ENCODE data around the gene FANCC. TPM values are rescaled to one million over a fixed set of nuclear protein-coding genes. Genes with fewer than 3 reads are reported as not detected.

FANCC gene
- total and polyA plus RNA-seq, 2 of the 4 experiments (the other 2 are of a cell fraction): 4.7 to 6.3 TPM

DNA sequence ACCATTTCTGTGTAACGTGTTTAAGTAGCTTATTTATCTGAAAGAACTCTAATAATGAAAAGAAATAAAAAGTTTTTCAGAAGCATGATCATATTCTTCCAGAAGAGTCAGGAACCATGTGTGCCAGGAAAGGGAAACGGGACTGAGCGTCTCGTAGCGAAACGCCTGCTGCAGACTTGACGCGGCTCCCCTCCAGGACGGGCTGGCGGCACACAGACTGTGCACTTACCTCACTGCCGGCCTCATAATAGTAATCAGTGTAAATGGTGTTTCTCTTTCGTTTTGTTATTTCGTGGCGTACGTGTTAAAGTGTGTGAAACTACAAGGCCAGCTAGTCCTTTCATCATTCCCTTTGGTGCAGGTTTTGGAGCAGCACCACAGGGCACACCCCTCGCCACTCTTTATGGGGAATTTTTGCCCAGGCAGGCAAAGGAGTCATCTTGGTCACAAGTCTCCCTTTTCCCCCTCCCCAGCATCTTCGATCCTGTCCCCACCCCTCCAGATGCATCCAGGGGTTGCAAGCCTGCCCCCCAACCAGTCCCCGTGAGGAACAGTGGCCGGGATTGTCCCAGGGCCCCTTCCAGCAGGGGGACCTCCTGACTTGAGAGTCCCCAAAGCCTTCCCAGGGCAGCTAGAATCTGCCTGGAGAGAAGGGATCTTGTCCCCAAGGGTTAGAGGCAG lies 233.1 kb downstream of the FANCC start:
- no peak overlapping the region for H2BK20ac ChIP-seq (ENCODE audit: low read depth, low read length)
- H3K9me3 ChIP-seq (ENCODE audit: control insufficient read depth, insufficient read depth, low read length): no peaks in the 10 kb centered on the region
- H2BK15ac ChIP-seq (ENCODE audit: low read depth, low read length): no peak overlapping the region
- H3K18ac ChIP-seq (ENCODE audit: low read depth, low read length): no peak overlapping the region
- no peak overlapping the region for H2BK120ac ChIP-seq (ENCODE audit: low read depth, low read length)
- H4K91ac ChIP-seq (ENCODE audit: insufficient read depth, low read depth, low read length): no peak overlapping the region
- H3K4me3 ChIP-seq (ENCODE audit: insufficient read depth, low read depth, low read length): no peak overlapping the region
- CTCF ChIA-PET: no interaction called here
- no peak overlapping the region for H4K5ac ChIP-seq (ENCODE audit: low read depth, low read length)
- no peaks in the 10 kb centered on the region; the same call in 1 of the 2 replicates for H3K4me1 ChIP-seq (ENCODE audit: control insufficient read depth, insufficient read depth, low read length)
- H3K14ac ChIP-seq (replicated peaks; ENCODE audit: low read depth, low read length): no peak overlapping the region
- TF ChIP-seq RAD21 (IDR thresholded peaks at IDR 0.05; ENCODE audit: low read length): no peak
- TF ChIP-seq RCOR1 (IDR thresholded peaks at IDR 0.05; ENCODE audit: insufficient replicate concordance, low read length): no peak
- TF ChIP-seq CHD1 (IDR thresholded peaks at IDR 0.05; ENCODE audit: low read depth, low read length): no peak
- no peak for TF ChIP-seq NFE2L2 (IDR thresholded peaks at IDR 0.05; ENCODE audit: low read depth, low read length)
- no peak for TF ChIP-seq MAFK (IDR thresholded peaks at IDR 0.05; ENCODE audit: low read depth, low read length)
- no peak for TF ChIP-seq CEBPB (IDR thresholded peaks at IDR 0.05; ENCODE audit: low read depth, low read length)
- TF ChIP-seq, protein P1, sequence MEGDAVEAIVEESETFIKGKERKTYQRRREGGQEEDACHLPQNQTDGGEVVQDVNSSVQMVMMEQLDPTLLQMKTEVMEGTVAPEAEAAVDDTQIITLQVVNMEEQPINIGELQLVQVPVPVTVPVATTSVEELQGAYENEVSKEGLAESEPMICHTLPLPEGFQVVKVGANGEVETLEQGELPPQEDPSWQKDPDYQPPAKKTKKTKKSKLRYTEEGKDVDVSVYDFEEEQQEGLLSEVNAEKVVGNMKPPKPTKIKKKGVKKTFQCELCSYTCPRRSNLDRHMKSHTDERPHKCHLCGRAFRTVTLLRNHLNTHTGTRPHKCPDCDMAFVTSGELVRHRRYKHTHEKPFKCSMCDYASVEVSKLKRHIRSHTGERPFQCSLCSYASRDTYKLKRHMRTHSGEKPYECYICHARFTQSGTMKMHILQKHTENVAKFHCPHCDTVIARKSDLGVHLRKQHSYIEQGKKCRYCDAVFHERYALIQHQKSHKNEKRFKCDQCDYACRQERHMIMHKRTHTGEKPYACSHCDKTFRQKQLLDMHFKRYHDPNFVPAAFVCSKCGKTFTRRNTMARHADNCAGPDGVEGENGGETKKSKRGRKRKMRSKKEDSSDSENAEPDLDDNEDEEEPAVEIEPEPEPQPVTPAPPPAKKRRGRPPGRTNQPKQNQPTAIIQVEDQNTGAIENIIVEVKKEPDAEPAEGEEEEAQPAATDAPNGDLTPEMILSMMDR (conservative IDR thresholded peaks at IDR 0.05; ENCODE audit: low read depth, low read length): no peak
- no peak for TF ChIP-seq RFX5 (IDR thresholded peaks at IDR 0.05; ENCODE audit: low read depth, low read length)
- no peak for TF ChIP-seq FOS (IDR thresholded peaks at IDR 0.05; ENCODE audit: low read depth, low read length)
- TF ChIP-seq, protein P2, sequence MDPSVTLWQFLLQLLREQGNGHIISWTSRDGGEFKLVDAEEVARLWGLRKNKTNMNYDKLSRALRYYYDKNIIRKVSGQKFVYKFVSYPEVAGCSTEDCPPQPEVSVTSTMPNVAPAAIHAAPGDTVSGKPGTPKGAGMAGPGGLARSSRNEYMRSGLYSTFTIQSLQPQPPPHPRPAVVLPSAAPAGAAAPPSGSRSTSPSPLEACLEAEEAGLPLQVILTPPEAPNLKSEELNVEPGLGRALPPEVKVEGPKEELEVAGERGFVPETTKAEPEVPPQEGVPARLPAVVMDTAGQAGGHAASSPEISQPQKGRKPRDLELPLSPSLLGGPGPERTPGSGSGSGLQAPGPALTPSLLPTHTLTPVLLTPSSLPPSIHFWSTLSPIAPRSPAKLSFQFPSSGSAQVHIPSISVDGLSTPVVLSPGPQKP (IDR thresholded peaks at IDR 0.05; ENCODE audit: borderline replicate concordance, low read depth, low read length): no peak
- no peak for TF ChIP-seq SMC3 (IDR thresholded peaks at IDR 0.05; ENCODE audit: low read depth, low read length)
- TF ChIP-seq POLR2A (IDR thresholded peaks at IDR 0.05; ENCODE audit: low read depth, low read length): no peak
- TF ChIP-seq MAZ (IDR thresholded peaks at IDR 0.05; ENCODE audit: borderline replicate concordance, low read depth, low read length): no peak
- no peak for TF ChIP-seq BHLHE40 (IDR thresholded peaks at IDR 0.05; ENCODE audit: low read depth, low read length)
- TF ChIP-seq MXI1 (IDR thresholded peaks at IDR 0.05; ENCODE audit: borderline replicate concordance, low read depth, low read length): no peak
- TF ChIP-seq, protein P3, sequence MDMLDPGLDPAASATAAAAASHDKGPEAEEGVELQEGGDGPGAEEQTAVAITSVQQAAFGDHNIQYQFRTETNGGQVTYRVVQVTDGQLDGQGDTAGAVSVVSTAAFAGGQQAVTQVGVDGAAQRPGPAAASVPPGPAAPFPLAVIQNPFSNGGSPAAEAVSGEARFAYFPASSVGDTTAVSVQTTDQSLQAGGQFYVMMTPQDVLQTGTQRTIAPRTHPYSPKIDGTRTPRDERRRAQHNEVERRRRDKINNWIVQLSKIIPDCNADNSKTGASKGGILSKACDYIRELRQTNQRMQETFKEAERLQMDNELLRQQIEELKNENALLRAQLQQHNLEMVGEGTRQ (IDR thresholded peaks at IDR 0.05; ENCODE audit: low read depth, low read length): no peak
- no peak overlapping the region for H3K4me2 ChIP-seq (ENCODE audit: low read depth, low read length)
- BruUV-seq (replicated peaks): no TSS peak
- H3K27me3 ChIP-seq (ENCODE audit: control insufficient read depth, insufficient read depth, low read length): no peaks in the 10 kb centered on the region
- WGBS, 2 experiments (ENCODE audit: extremely low coverage in 2 of 2, insufficient read length in 1 of 2): 92% methylated on average over 2 of the region's 19 CpGs; no CpG with 5 or more reads in 1 of the 2 experiments
- H2BK5ac ChIP-seq (ENCODE audit: low read depth, low read length, poor library complexity, severe bottlenecking): no peak overlapping the region
- intact Hi-C loops (cut with micrococcal nuclease): no loop called here
- POLR2A ChIA-PET (ENCODE audit: unreplicated experiment): no interaction called here
- H3K36me3 ChIP-seq (ENCODE audit: control insufficient read depth, insufficient read depth, low read length): peaks cover 77% of the 10 kb centered on the region
- DNase-seq (no peak), ATAC-seq (ENCODE audit: low read depth) (no peak)
- peaks cover 15% of the 10 kb centered on the region for H3K9me1 ChIP-seq (ENCODE audit: insufficient read depth, low read length)
- no peak overlapping the region for H3K27ac ChIP-seq (ENCODE audit: insufficient read depth, low read length)
- no peak overlapping the region for H2AK9ac ChIP-seq (replicated peaks; ENCODE audit: low read depth, low read length, poor library complexity)
- H3K56ac ChIP-seq (ENCODE audit: extremely low read depth, insufficient read depth, low read length): no peak overlapping the region
- in situ Hi-C loops (cut with MboI; ENCODE audit: low sequenced_read_pairs): no loop called here
- no peak overlapping the region for H3K9ac ChIP-seq (ENCODE audit: low read depth, low read length)
- H4K8ac ChIP-seq (ENCODE audit: low read depth in 2 of 2, low read length in 2 of 2): no peak overlapping the region
- H2AK5ac ChIP-seq (ENCODE audit: low read depth, low read length): no peak overlapping the region
- H2AFZ ChIP-seq (replicated peaks; ENCODE audit: low read length, poor library complexity): no peak overlapping the region
- peaks cover 64% of the 10 kb centered on the region for H4K20me1 ChIP-seq (ENCODE audit: insufficient read depth, low read length)
- H3K79me1 ChIP-seq (ENCODE audit: low read depth in 1 of 2, low read length in 2 of 2): peaks cover 36 to 80% of the 10 kb centered on the region in 2 experiments
- H3K23ac ChIP-seq (ENCODE audit: low read depth, low read length): no peak overlapping the region
- dilution Hi-C loops (cut with HindIII; ENCODE audit: low sequenced_read_pairs, unreplicated experiment): no loop called here
- H3K4ac ChIP-seq (ENCODE audit: low read depth, low read length): no peak overlapping the region

Data from IMR-90 (cell line).